H9 (cell line): ENCODE data around the gene SH3BP5. TPM values are rescaled to one million over a fixed set of nuclear protein-coding genes. Genes with fewer than 3 reads are reported as not detected.

Experiments
- DNase-seq: peaks from one replicate; pipeline ENCODE4 v3.0.0-alpha.2; 2017
- H2AFZ ChIP-seq: one replicate; pipeline ENCODE4 v1.6.1; 2013; ENCODE audit warnings: mild to moderate bottlenecking, low read length, control low read depth, moderate library complexity
- H2AK5ac ChIP-seq: 2 replicates; pipeline ENCODE4 v1.6.1; 2013; ENCODE audit warnings: low read length, control low read depth, mixed read lengths; ENCODE audit not compliant: insufficient read length
- H2BK120ac ChIP-seq: one replicate; pipeline ENCODE4 v1.6.1; 2013; ENCODE audit warnings: low read depth, mild to moderate bottlenecking, low read length, control low read depth, inconsistent platforms; ENCODE audit not compliant: poor library complexity, severe bottlenecking
- H2BK12ac ChIP-seq: 2 replicates; pipeline ENCODE4 v1.6.1; 2013; ENCODE audit warnings: low read length, control low read depth, mixed read lengths, low read depth; ENCODE audit not compliant: insufficient read length
- H2BK15ac ChIP-seq: 2 replicates; pipeline ENCODE4 v1.6.1; 2013; ENCODE audit warnings: low read depth, low read length, control low read depth
- H2BK20ac ChIP-seq: one replicate; pipeline ENCODE4 v1.6.1; 2013; ENCODE audit warnings: low read depth, mild to moderate bottlenecking, low read length, control low read depth, inconsistent platforms; ENCODE audit not compliant: poor library complexity, severe bottlenecking
- H2BK5ac ChIP-seq: 2 replicates; pipeline ENCODE4 v1.6.1; 2013; ENCODE audit warnings: low read length, control low read depth, mixed read lengths; ENCODE audit not compliant: insufficient read length
- H3K14ac ChIP-seq: 2 replicates; pipeline ENCODE4 v1.6.1; 2013; ENCODE audit warnings: low read length, control low read depth; ENCODE audit not compliant: insufficient read depth
- H3K18ac ChIP-seq: 2 replicates; pipeline ENCODE4 v1.6.1; 2013; ENCODE audit warnings: low read depth, mild to moderate bottlenecking, mixed read lengths, low read length, control low read depth; ENCODE audit not compliant: insufficient read length
- H3K23ac ChIP-seq: 2 replicates; pipeline ENCODE4 v1.6.1; 2013; ENCODE audit warnings: low read length, control low read depth, mixed read lengths, low read depth; ENCODE audit not compliant: insufficient read length
- H3K23me2 ChIP-seq: 2 replicates; pipeline ENCODE4 v1.6.1; 2013; ENCODE audit warnings: low read depth, mild to moderate bottlenecking, mixed read lengths, low read length, control low read depth; ENCODE audit not compliant: insufficient read length, poor library complexity, severe bottlenecking
- H3K27ac ChIP-seq: 2 replicates; pipeline ENCODE4 v1.5.1; 2013; ENCODE audit warnings: low read length, control low read depth, mixed read lengths, low read depth; ENCODE audit not compliant: insufficient read length
- H3K27me3 ChIP-seq: 2 replicates; pipeline ENCODE4 v1.6.1; 2013; ENCODE audit warnings: low read length, control low read depth, inconsistent platforms; ENCODE audit not compliant: insufficient read depth
- H3K4ac ChIP-seq: 2 replicates; pipeline ENCODE4 v1.6.1; 2013; ENCODE audit warnings: low read depth, mild to moderate bottlenecking, control low read depth, inconsistent platforms, low read length, moderate library complexity
- H3K4me1 ChIP-seq: 2 replicates; pipeline ENCODE4 v1.6.1; 2013; ENCODE audit warnings: low read length, control low read depth, inconsistent platforms; ENCODE audit not compliant: insufficient read depth
- H3K4me2 ChIP-seq: 2 replicates; pipeline ENCODE4 v1.6.1; 2013; ENCODE audit warnings: low read length, control low read depth, mixed read lengths; ENCODE audit not compliant: insufficient read length, insufficient read depth
- H3K56ac ChIP-seq: 2 replicates; pipeline ENCODE4 v1.6.1; 2013; ENCODE audit warnings: low read depth, mild to moderate bottlenecking, mixed read lengths, low read length, control low read depth; ENCODE audit not compliant: insufficient read length
- H3K79me1 ChIP-seq: 2 replicates; pipeline ENCODE4 v1.6.1; 2013; ENCODE audit warnings: low read depth, mild to moderate bottlenecking, moderate library complexity, low read length, control low read depth, inconsistent platforms; ENCODE audit not compliant: insufficient read depth, poor library complexity, severe bottlenecking
- H3K79me2 ChIP-seq: 2 replicates; pipeline ENCODE4 v1.6.1; 2013; ENCODE audit warnings: low read length, control low read depth, inconsistent platforms; ENCODE audit not compliant: insufficient read depth
- H3K9ac ChIP-seq: 2 replicates; pipeline ENCODE4 v1.6.1; 2013; ENCODE audit warnings: low read length, control low read depth, mixed read lengths; ENCODE audit not compliant: insufficient read length; ENCODE audit errors: extremely low read depth
- H3K9me3 ChIP-seq: one replicate; pipeline ENCODE4 v1.6.1; 2013; ENCODE audit warnings: low read depth, low read length, inconsistent platforms; ENCODE audit not compliant: control insufficient read depth
- H3T11ph ChIP-seq: one replicate; pipeline ENCODE4 v1.6.1; 2013; ENCODE audit warnings: mild to moderate bottlenecking, low read length, control low read depth, inconsistent platforms
- H4K20me1 ChIP-seq: one replicate; pipeline ENCODE4 v1.6.1; 2013; ENCODE audit not compliant: control insufficient read depth, insufficient read length, insufficient read depth
- H4K5ac ChIP-seq: 2 replicates; pipeline ENCODE4 v1.6.1; 2013; ENCODE audit warnings: low read depth, mild to moderate bottlenecking, mixed read lengths, low read length, control low read depth; ENCODE audit not compliant: insufficient read length
- H4K8ac ChIP-seq: replicated peaks from 2 replicates; pipeline ENCODE4 v1.6.1; 2013; ENCODE audit warnings: low read length, control low read depth, mixed read lengths, low read depth; ENCODE audit not compliant: insufficient read length
- H4K91ac ChIP-seq: 2 replicates; pipeline ENCODE4 v1.6.1; 2013; ENCODE audit warnings: low read depth, mild to moderate bottlenecking, moderate library complexity, mixed read lengths, low read length, control low read depth; ENCODE audit not compliant: insufficient read length
- H3K27ac Mint-ChIP-seq, 3 experiments: 2 replicates in 2 of 3; 3 replicates in 1 of 3; pipeline ENCODE4 v1.8.0; 2020 to 2021; ENCODE audit warnings: mixed read lengths in 3 of 3, mild to moderate bottlenecking in 1 of 3, moderate library complexity in 1 of 3
- H3K27me3 Mint-ChIP-seq: 2 replicates; pipeline ENCODE4 v1.8.0; 2021; ENCODE audit warnings: low read depth, mild to moderate bottlenecking, moderate library complexity, mixed read lengths
- H3K36me3 Mint-ChIP-seq, 3 experiments: 2 replicates in 2 of 3; 3 replicates in 1 of 3; pipeline ENCODE4 v1.8.0; 2020 to 2021; ENCODE audit warnings: low read depth in 3 of 3, mixed read lengths in 3 of 3; ENCODE audit not compliant: insufficient read depth in 1 of 3
- H3K4me1 Mint-ChIP-seq, 2 experiments: 2 replicates each; pipeline ENCODE4 v1.8.0; 2020; ENCODE audit warnings: mixed read lengths in 2 of 2
- H3K4me3 Mint-ChIP-seq, 2 experiments: 2 replicates in 1 of 2; 3 replicates in 1 of 2; pipeline ENCODE4 v1.8.0; 2020 to 2021; ENCODE audit warnings: mild to moderate bottlenecking in 2 of 2, mixed read lengths in 2 of 2, moderate library complexity in 1 of 2
- H3K9me3 Mint-ChIP-seq, 2 experiments: 2 replicates in 1 of 2; 3 replicates in 1 of 2; pipeline ENCODE4 v1.8.0; 2020; ENCODE audit warnings: mild to moderate bottlenecking in 2 of 2, mixed read lengths in 2 of 2, moderate library complexity in 1 of 2
- WGBS: extraction: QIAGEN DNeasy Blood & Tissue Kit; methylation state at CpG from one replicate; pipeline ENCODE4 v1.1.7; 2013; ENCODE audit warnings: missing lambda C conversion rate, low lambda C conversion rate, mixed read lengths; ENCODE audit not compliant: insufficient read length; ENCODE audit errors: extremely low coverage; 5-methylcytosine and 5-hydroxymethylcytosine counted together
- total RNA-seq: library from RNA; stranded (reverse); gene quantifications from 2 replicates; pipeline ENCODE4 v1.2.1, GENCODE V29; 2021
- TF ChIP-seq, protein P1 (sequence below): fragments of 200-600 bp; sonication (generic); conservative IDR thresholded peaks from 3 replicates; pipeline ENCODE4 v1.8.0; 2021; ENCODE audit warnings: antibody characterized with exemption, mild to moderate bottlenecking

The SH3BP5 gene
- total RNA-seq, 1 experiment from 2014 or later, result 6.8 TPM

DNA sequence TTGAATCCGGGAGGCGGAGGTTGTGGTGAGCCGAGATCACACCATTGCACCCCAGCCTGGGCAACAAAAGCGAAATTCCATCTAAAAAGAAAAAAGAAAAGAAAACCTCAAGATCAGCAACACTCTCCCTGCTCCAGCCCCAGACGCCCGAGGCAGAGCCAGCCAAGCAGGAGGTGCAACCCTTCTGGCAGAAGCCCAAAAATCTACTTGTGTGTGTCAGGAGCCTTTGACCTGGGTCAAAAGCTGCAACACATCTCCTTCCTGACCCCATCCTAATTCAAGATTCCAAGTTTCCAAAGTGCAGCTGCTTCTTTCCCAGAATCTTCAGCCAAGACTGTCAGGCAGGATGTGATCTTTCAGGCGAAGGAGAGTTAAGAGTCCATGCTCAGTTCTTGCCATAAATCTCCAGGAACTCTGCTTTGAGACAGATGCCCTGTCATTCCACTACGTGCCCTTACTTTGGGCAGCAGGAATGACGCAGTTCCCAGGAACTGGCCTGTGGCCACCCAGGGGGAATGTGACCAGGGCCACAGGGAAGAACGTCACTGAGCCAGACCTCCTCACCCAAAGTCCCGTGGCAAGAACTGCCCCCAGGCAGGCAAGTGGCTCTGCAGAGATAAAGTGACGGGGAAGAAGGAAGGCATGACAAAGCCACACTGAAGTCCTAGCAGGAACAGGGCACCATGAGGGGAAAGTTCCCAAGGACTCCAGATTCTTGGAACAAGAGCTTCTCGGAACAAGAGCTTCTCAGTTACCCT lies 39.4 kb downstream of the SH3BP5 start:
- H3K27ac Mint-ChIP-seq, result no peak overlapping the region

More for the DNA sequence above, 39.4 kb downstream of the SH3BP5 start:
- Mint-ChIP-seq H3K36me3 (no peaks in the 10 kb centered on the region), H3K9me3 (no peaks in the 10 kb centered on the region), H3K27me3 (no peaks in the 10 kb centered on the region), H3K4me1 (peaks cover 2 to 6% of the 10 kb centered on the region in 2 experiments; a peak in 3 of 4 replicates), H3K4me3 (no peak overlapping the region)
- no peak overlapping the region for H2BK120ac ChIP-seq
- no peak overlapping the region for H2AFZ ChIP-seq
- no peak overlapping the region for H3K9ac ChIP-seq
- no peaks in the 10 kb centered on the region for H3K4me1 ChIP-seq
- H3K14ac ChIP-seq, result no peak overlapping the region
- H3K23ac ChIP-seq, result no peak overlapping the region
- H3K4me2 ChIP-seq, result no peak overlapping the region
- no peak overlapping the region for H3K4ac ChIP-seq
- no peaks in the 10 kb centered on the region for H4K20me1 ChIP-seq
- no peak for DNase-seq
- H2BK15ac ChIP-seq, result no peak overlapping the region
- TF ChIP-seq, protein P1, sequence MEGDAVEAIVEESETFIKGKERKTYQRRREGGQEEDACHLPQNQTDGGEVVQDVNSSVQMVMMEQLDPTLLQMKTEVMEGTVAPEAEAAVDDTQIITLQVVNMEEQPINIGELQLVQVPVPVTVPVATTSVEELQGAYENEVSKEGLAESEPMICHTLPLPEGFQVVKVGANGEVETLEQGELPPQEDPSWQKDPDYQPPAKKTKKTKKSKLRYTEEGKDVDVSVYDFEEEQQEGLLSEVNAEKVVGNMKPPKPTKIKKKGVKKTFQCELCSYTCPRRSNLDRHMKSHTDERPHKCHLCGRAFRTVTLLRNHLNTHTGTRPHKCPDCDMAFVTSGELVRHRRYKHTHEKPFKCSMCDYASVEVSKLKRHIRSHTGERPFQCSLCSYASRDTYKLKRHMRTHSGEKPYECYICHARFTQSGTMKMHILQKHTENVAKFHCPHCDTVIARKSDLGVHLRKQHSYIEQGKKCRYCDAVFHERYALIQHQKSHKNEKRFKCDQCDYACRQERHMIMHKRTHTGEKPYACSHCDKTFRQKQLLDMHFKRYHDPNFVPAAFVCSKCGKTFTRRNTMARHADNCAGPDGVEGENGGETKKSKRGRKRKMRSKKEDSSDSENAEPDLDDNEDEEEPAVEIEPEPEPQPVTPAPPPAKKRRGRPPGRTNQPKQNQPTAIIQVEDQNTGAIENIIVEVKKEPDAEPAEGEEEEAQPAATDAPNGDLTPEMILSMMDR, result no peak
- no peak overlapping the region for H2BK5ac ChIP-seq
- H4K91ac ChIP-seq, result no peak overlapping the region
- no peak overlapping the region for H3K56ac ChIP-seq
- no peak overlapping the region for H4K8ac ChIP-seq
- H3K79me2 ChIP-seq, result no peaks in the 10 kb centered on the region
- no peaks in the 10 kb centered on the region for H3K9me3 ChIP-seq
- no peaks in the 10 kb centered on the region for H3K23me2 ChIP-seq
- H2BK20ac ChIP-seq, result no peak overlapping the region
- H2AK5ac ChIP-seq, result no peak overlapping the region
- no peak overlapping the region for H3K18ac ChIP-seq
- H4K5ac ChIP-seq, result no peak overlapping the region
- no peak overlapping the region for H3T11ph ChIP-seq
- H3K79me1 ChIP-seq, result no peaks in the 10 kb centered on the region
- H2BK12ac ChIP-seq, result no peak overlapping the region
- H3K27ac ChIP-seq, result no peak overlapping the region
- no CpG with 5 or more reads among the region's 13 CpGs for WGBS
- no peaks in the 10 kb centered on the region for H3K27me3 ChIP-seq
